Duodenal mucosa (tissue), 2 donors: ENCODE data around the gene MYO1A.
"Not testable (repeated sequence)": the region's sequence is repeated elsewhere in the genome, so short reads cannot be mapped to it uniquely, and the experiment has no call there.

ENCODE experiments used
- H3K27ac ChIP-seq: one replicate; pipeline ENCODE4 v1.7.0; 2013; ENCODE audit warnings: low read depth, low read length
- H3K27me3 ChIP-seq, 2 donors: one replicate each; pipeline ENCODE4 v1.7.0; 2013; ENCODE audit warnings: low read length in 2 of 2, control low read depth in 1 of 2; ENCODE audit not compliant: insufficient read depth in 2 of 2, control insufficient read depth in 1 of 2
- H3K36me3 ChIP-seq, 2 donors: one replicate each; pipeline ENCODE4 v1.7.0; 2013; ENCODE audit warnings: low read length in 2 of 2, control low read depth in 1 of 2; ENCODE audit not compliant: insufficient read depth in 2 of 2, control insufficient read depth in 1 of 2
- H3K4me1 ChIP-seq, 2 donors: one replicate each; pipeline ENCODE4 v1.7.0; 2013; ENCODE audit warnings: low read length in 2 of 2, control low read depth in 1 of 2; ENCODE audit not compliant: insufficient read depth in 2 of 2, control insufficient read depth in 1 of 2
- H3K4me3 ChIP-seq, 2 donors: one replicate each; pipeline ENCODE4 v1.7.0; 2013; ENCODE audit warnings: low read length in 2 of 2, low read depth in 1 of 2
- H3K9ac ChIP-seq, 2 donors: one replicate each; pipeline ENCODE4 v1.7.0; 2013; ENCODE audit warnings: low read length in 2 of 2, low read depth in 1 of 2
- H3K9me3 ChIP-seq, 2 donors: one replicate each; pipeline ENCODE4 v1.7.0; 2013; ENCODE audit warnings: low read length in 2 of 2, control low read depth in 1 of 2; ENCODE audit not compliant: control insufficient read depth in 1 of 2

Gene MYO1A

GRCh38 chr12:56987011-56987410 is 62.9 kb downstream of the MYO1A start:
- Histone ChIP-seq H3K4me1 (peaks cover 12 to 15% of the 10 kb centered on the region in 2 donors), H3K27ac (no peak overlapping the region), H3K9ac (no peak overlapping the region)

DNA sequence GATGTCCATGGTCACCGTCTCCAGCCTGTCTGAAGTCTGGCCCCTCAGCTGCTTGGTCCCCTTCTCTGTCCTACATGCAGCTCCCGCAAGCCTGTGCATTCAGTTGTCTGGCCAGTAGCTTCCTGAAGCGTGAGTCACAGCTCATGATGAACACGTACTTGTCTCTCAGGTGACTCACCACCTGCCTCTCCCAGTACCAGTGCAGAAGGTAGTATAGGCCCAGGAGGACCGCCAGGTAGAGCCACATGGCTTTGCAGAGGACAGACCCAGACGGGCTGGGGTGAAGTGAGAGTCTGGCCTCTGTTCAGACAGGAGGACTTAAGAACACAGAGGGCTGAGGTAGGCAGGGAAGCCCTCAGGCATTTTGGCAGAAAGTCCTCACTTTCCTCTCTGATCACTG is 64.2 kb downstream of the MYO1A start:
- not testable (repeated sequence) for H3K27me3 ChIP-seq, H3K9me3 ChIP-seq, H3K9ac ChIP-seq, H3K27ac ChIP-seq, H3K4me3 ChIP-seq, H3K36me3 ChIP-seq, H3K4me1 ChIP-seq

More at GRCh38 chr12:56987011-56987410, 62.9 kb downstream of the MYO1A start:
- Histone ChIP-seq H3K9me3 (no peaks in the 10 kb centered on the region), H3K27me3 (no peaks in the 10 kb centered on the region), H3K4me3 (no peak overlapping the region), H3K36me3 (no peaks in the 10 kb centered on the region)

- Histone ChIP-seq H3K4me3 (no peak overlapping the region), H3K27me3 (no peaks in the 10 kb centered on the region), H3K27ac (no peak overlapping the region), H3K4me1 (peaks cover 0 to 3% of the 10 kb centered on the region in 2 donors), H3K9ac (no peak overlapping the region), H3K36me3 (no peaks in the 10 kb centered on the region), H3K9me3 (no peaks in the 10 kb centered on the region)
Measured at GRCh38 chr12:56983386-56983785, 66.5 kb downstream of the MYO1A start.

GRCh38 chr12:56982578-56983236 is 67.2 kb downstream of the MYO1A start:
- H3K4me1 ChIP-seq, H3K4me3 ChIP-seq, H3K9ac ChIP-seq, H3K9me3 ChIP-seq, H3K27me3 ChIP-seq, H3K36me3 ChIP-seq, H3K27ac ChIP-seq: not testable (repeated sequence)

- no peaks in the 10 kb centered on the region for H3K9me3 ChIP-seq
- no peak overlapping the region for H3K4me3 ChIP-seq
- no peaks in the 10 kb centered on the region for H3K36me3 ChIP-seq
- H3K4me1 ChIP-seq = no peaks in the 10 kb centered on the region
- H3K27ac ChIP-seq = no peak overlapping the region
- H3K27me3 ChIP-seq = no peaks in the 10 kb centered on the region
- no peak overlapping the region for H3K9ac ChIP-seq
Measured at GRCh38 chr12:56980941-56981530, 68.9 kb downstream of the MYO1A start.

GRCh38 chr12:56980268-56980667 is 69.7 kb downstream of the MYO1A start:
- Histone ChIP-seq H3K4me1 (no peaks in the 10 kb centered on the region), H3K4me3 (no peak overlapping the region), H3K27ac (no peak overlapping the region), H3K9ac (no peak overlapping the region), H3K9me3 (no peaks in the 10 kb centered on the region), H3K27me3 (no peaks in the 10 kb centered on the region), H3K36me3 (no peaks in the 10 kb centered on the region)

- no peak overlapping the region for H3K9ac ChIP-seq
- no peaks in the 10 kb centered on the region for H3K27me3 ChIP-seq
- no peak overlapping the region for H3K27ac ChIP-seq
- H3K9me3 ChIP-seq = no peaks in the 10 kb centered on the region
- H3K36me3 ChIP-seq = no peaks in the 10 kb centered on the region
- H3K4me1 ChIP-seq = no peaks in the 10 kb centered on the region
- H3K4me3 ChIP-seq = no peak overlapping the region
Measured at GRCh38 chr12:56979628-56980027, 70.3 kb downstream of the MYO1A start.
